HG02610 (cell line): ENCODE measurements around the gene EPHB4.
A peak's percentile ranks its signal among the peaks of the same experiment; 100 is the strongest.
"Not testable (repeated sequence)": the region's sequence is repeated elsewhere in the genome, so short reads cannot be mapped to it uniquely, and the experiment has no call there.

Experiments
- ATAC-seq: cut with Tn5 transposase; IDR thresholded peaks from one replicate; pipeline ENCODE4 v1.9.1; 2021; ENCODE audit warnings: mild to moderate bottlenecking, moderate library complexity; ENCODE audit not compliant: unreplicated experiment

Gene EPHB4

GRCh38 chr7:100854899-100855298 lies 27.6 kb upstream of the EPHB4 start:
- ATAC-seq, result not testable (repeated sequence)

- no peak for ATAC-seq
Measured at GRCh38 chr7:100854146-100854895, 27.0 kb upstream of the EPHB4 start.

GRCh38 chr7:100852048-100852872 lies 24.9 kb upstream of the EPHB4 start, which contains the start of gene SLC12A9:
Gene SLC12A9, plus strand, starts transcription at chr7:100852713. Its CDS starts 1,485 bp downstream, at chr7:100854198.
- peak; percentile 93 for ATAC-seq

- ATAC-seq, result no peak
Measured at GRCh38 chr7:100847360-100847759, 20.0 kb upstream of the EPHB4 start.

- ATAC-seq, result no peak
Measured at GRCh38 chr7:100840470-100841100, 13.3 kb upstream of the EPHB4 start.

- ATAC-seq, result no peak
Measured at GRCh38 chr7:100839361-100839760, 12.0 kb upstream of the EPHB4 start.

- peak; percentile 80 for ATAC-seq
Measured at GRCh38 chr7:100837099-100837836, 9.9 kb upstream of the EPHB4 start.

GRCh38 chr7:100836812-100837098 lies 9.4 kb upstream of the EPHB4 start:
- ATAC-seq, result no peak

GRCh38 chr7:100835903-100836811 lies 8.8 kb upstream of the EPHB4 start:
- ATAC-seq, result no peak

- ATAC-seq, result no peak
Measured at GRCh38 chr7:100832281-100832633, 4.9 kb upstream of the EPHB4 start.

- no peak for ATAC-seq
Measured at GRCh38 chr7:100830396-100830795, 3.1 kb upstream of the EPHB4 start.

GRCh38 chr7:100829150-100829716 lies 1.9 kb upstream of the EPHB4 start:
- no peak for ATAC-seq

- no peak for ATAC-seq
Measured at GRCh38 chr7:100826514-100827329, 601 bp downstream of the EPHB4 start.

GRCh38 chr7:100825751-100826513 lies 1.4 kb downstream of the EPHB4 start:
- no peak for ATAC-seq

- no peak for ATAC-seq
Measured at GRCh38 chr7:100825215-100825671, 2.1 kb downstream of the EPHB4 start.

- no peak for ATAC-seq
Measured at GRCh38 chr7:100824499-100825214, 2.7 kb downstream of the EPHB4 start.

- no peak for ATAC-seq
Measured at GRCh38 chr7:100823534-100823933, 3.8 kb downstream of the EPHB4 start.
